Urinary bladder (tissue), 4 donors: ENCODE measurements around the gene WASHC2C. TPM values are rescaled to one million over a fixed set of nuclear protein-coding genes. Genes with fewer than 3 reads are reported as not detected.
"Not testable (repeated sequence)": the region's sequence is repeated elsewhere in the genome, so short reads cannot be mapped to it uniquely, and the experiment has no call there.

Experiments
- DNase-seq: peaks from one replicate; pipeline ENCODE4 v3.0.0-alpha.2; 2015; ENCODE audit errors: extremely low spot score
- H3K27ac ChIP-seq: one replicate; pipeline ENCODE4 v1.5.1; 2013; ENCODE audit warnings: low read depth, mild to moderate bottlenecking, moderate library complexity
- H3K36me3 ChIP-seq: one replicate; pipeline ENCODE4 v1.6.1; 2013; ENCODE audit warnings: mild to moderate bottlenecking, moderate library complexity; ENCODE audit not compliant: insufficient read depth
- H3K4me1 ChIP-seq: one replicate; pipeline ENCODE4 v1.6.1; 2013; ENCODE audit warnings: mild to moderate bottlenecking, moderate library complexity; ENCODE audit not compliant: insufficient read depth
- H3K4me3 ChIP-seq: one replicate; pipeline ENCODE4 v1.5.1; 2013; ENCODE audit warnings: low read depth, low read length
- WGBS: extraction: QIAGEN DNeasy Blood & Tissue Kit; methylation state at CpG from one replicate; pipeline ENCODE4 v1.1.7; 2013; 5-methylcytosine and 5-hydroxymethylcytosine counted together
- polyA plus RNA-seq: library from polyadenylated mRNA; stranded (reverse); fragments of 200-250 nt; gene quantifications from one replicate; pipeline ENCODE4 v1.2.3, GENCODE V29; 2013
- total RNA-seq: library from RNA; depleted of rRNA; stranded (reverse); fragments of >200 nt; gene quantifications from one replicate; pipeline ENCODE4 v1.2.3, GENCODE V29; 2014
- donor health status: healthy with polysubstance abuse.
- donor health status: healthy.

Gene WASHC2C
- total RNA-seq (41.7 TPM), polyA plus RNA-seq (27.1 TPM)

GRCh38 chr10:45726703-45727420 is at the start of gene WASHC2C:
Gene WASHC2C, plus strand, starts transcription at chr10:45727266. Its CDS starts 52 bp downstream, at chr10:45727318.
- WGBS, result under 1% methylated on average over 48 of the region's 49 CpGs
- H3K36me3 ChIP-seq, H3K4me1 ChIP-seq: not testable (repeated sequence)
- peak within 1 kb of the TSS; percentile 80 for H3K27ac ChIP-seq
- peak; percentile 70 for DNase-seq
- peak within 1 kb of the TSS; percentile 86 for H3K4me3 ChIP-seq

- H3K36me3 ChIP-seq, H3K4me3 ChIP-seq, H3K4me1 ChIP-seq, H3K27ac ChIP-seq, DNase-seq: not testable (repeated sequence)
- 87% methylated on average over 13 of the region's 14 CpGs for WGBS
These were observed 48.6 kb upstream of the WASHC2C start for GRCh38 chr10:45678467-45678866.

GRCh38 chr10:45710200-45710796 is 16.8 kb upstream of the WASHC2C start:
- not testable (repeated sequence) for H3K4me1 ChIP-seq, H3K4me3 ChIP-seq
- WGBS, result 29% methylated on average over 2 of the region's 3 CpGs

GRCh38 chr10:45711223-45711622 is 15.8 kb upstream of the WASHC2C start:
- not testable (repeated sequence) for H3K4me1 ChIP-seq, H3K4me3 ChIP-seq, H3K36me3 ChIP-seq, DNase-seq, H3K27ac ChIP-seq
- WGBS, result 67% methylated on average over 3 of the region's 5 CpGs

More at GRCh38 chr10:45710200-45710796, 16.8 kb upstream of the WASHC2C start:
- H3K27ac ChIP-seq, DNase-seq, H3K36me3 ChIP-seq: not testable (repeated sequence)

- H3K4me3 ChIP-seq, H3K27ac ChIP-seq, H3K4me1 ChIP-seq, DNase-seq, H3K36me3 ChIP-seq: not testable (repeated sequence)
- WGBS, result 57% methylated on average over 3 of the region's 3 CpGs
These were observed 10.0 kb upstream of the WASHC2C start for GRCh38 chr10:45717053-45717452.

GRCh38 chr10:45717642-45718041 is 9.4 kb upstream of the WASHC2C start:
- H3K4me1 ChIP-seq, DNase-seq, H3K27ac ChIP-seq, H3K4me3 ChIP-seq, H3K36me3 ChIP-seq: not testable (repeated sequence)
- WGBS, result 46% methylated on average over 1 of the region's 1 CpG

GRCh38 chr10:45721503-45721902 is 5.6 kb upstream of the WASHC2C start:
- not testable (repeated sequence) for H3K36me3 ChIP-seq, H3K4me1 ChIP-seq, H3K4me3 ChIP-seq, H3K27ac ChIP-seq, DNase-seq
- 55% methylated on average over 9 of the region's 10 CpGs for WGBS

- not testable (repeated sequence) for H3K4me1 ChIP-seq, H3K4me3 ChIP-seq, H3K27ac ChIP-seq, DNase-seq, H3K36me3 ChIP-seq
- WGBS, result 89% methylated on average over 11 of the region's 11 CpGs
These were observed 3.2 kb upstream of the WASHC2C start for GRCh38 chr10:45723851-45724250.

- not testable (repeated sequence) for H3K4me1 ChIP-seq, DNase-seq, H3K36me3 ChIP-seq
- Histone ChIP-seq H3K27ac (peak overlapping the region; percentile 67), H3K4me3 (peak overlapping the region; percentile 86)
- WGBS, result 2% methylated on average over 27 of the region's 45 CpGs
These were observed 427 bp downstream of the WASHC2C start for GRCh38 chr10:45727421-45727965.

- not testable (repeated sequence) for H3K4me1 ChIP-seq, DNase-seq, H3K4me3 ChIP-seq, H3K36me3 ChIP-seq, H3K27ac ChIP-seq
- 95% methylated on average over 1 of the region's 2 CpGs for WGBS
These were observed 7.4 kb downstream of the WASHC2C start for GRCh38 chr10:45734449-45734848.

- WGBS, result 100% methylated on average over 1 of the region's 1 CpG
- H3K4me3 ChIP-seq, H3K27ac ChIP-seq, H3K4me1 ChIP-seq, DNase-seq, H3K36me3 ChIP-seq: not testable (repeated sequence)
These were observed 7.8 kb downstream of the WASHC2C start for GRCh38 chr10:45734867-45735266.

GRCh38 chr10:45741559-45741958 is 14.5 kb downstream of the WASHC2C start:
- DNase-seq, H3K27ac ChIP-seq, H3K36me3 ChIP-seq, H3K4me3 ChIP-seq, H3K4me1 ChIP-seq: not testable (repeated sequence)
- 86% methylated on average over 7 of the region's 7 CpGs for WGBS

GRCh38 chr10:45742014-45742413 is 14.9 kb downstream of the WASHC2C start:
- H3K4me3 ChIP-seq, H3K27ac ChIP-seq, DNase-seq, H3K36me3 ChIP-seq, H3K4me1 ChIP-seq: not testable (repeated sequence)
- 85% methylated on average over 6 of the region's 7 CpGs for WGBS

GRCh38 chr10:45751141-45751540 is 24.1 kb downstream of the WASHC2C start:
- WGBS, result 89% methylated on average over 1 of the region's 4 CpGs
- H3K4me1 ChIP-seq, H3K36me3 ChIP-seq, DNase-seq, H3K27ac ChIP-seq, H3K4me3 ChIP-seq: not testable (repeated sequence)
